Neural cell (in vitro differentiated cells): ENCODE results near the gene AFF1. TPM values are rescaled to one million over a fixed set of nuclear protein-coding genes. Genes with fewer than 3 reads are reported as not detected.

Source experiments
- H2AFZ ChIP-seq: fragments of 200-600, 300-800 bp; sonication (generic), shearing (Covaris generic); 2 replicates; pipeline ENCODE4 v1.6.0; 2014; ENCODE audit warnings: low read depth, mild to moderate bottlenecking, antibody characterized with exemption, low read length, moderate library complexity
- H3F3A ChIP-seq: fragments of 200-600 bp; shearing (Covaris generic); 2 replicates; pipeline ENCODE4 v1.6.1; 2016; ENCODE audit warnings: mild to moderate bottlenecking, moderate library complexity, mixed read lengths, antibody characterized with exemption, low read length; ENCODE audit not compliant: insufficient read depth, poor library complexity, severe bottlenecking
- H3K27ac ChIP-seq: fragments of 200-600, 300-800 bp; sonication (generic), shearing (Covaris generic); 2 replicates; pipeline ENCODE4 v1.5.1; 2014; ENCODE audit warnings: mild to moderate bottlenecking, low read length, moderate library complexity
- H3K27me3 ChIP-seq: fragments of 300-800, 200-600 bp; sonication (generic), shearing (Covaris generic); 2 replicates; pipeline ENCODE4 v1.6.0; 2014; ENCODE audit warnings: mild to moderate bottlenecking, low read depth, low read length, moderate library complexity; ENCODE audit not compliant: insufficient read depth
- H3K36me3 ChIP-seq: fragments of 300-800, 200-600 bp; sonication (generic), shearing (Covaris generic); 2 replicates; pipeline ENCODE4 v1.5.1; 2014; ENCODE audit warnings: mild to moderate bottlenecking, antibody characterized with exemption, low read length, moderate library complexity; ENCODE audit not compliant: insufficient read depth
- H3K4me2 ChIP-seq: fragments of 300-800, 200-600 bp; sonication (generic), shearing (Covaris generic); 2 replicates; pipeline ENCODE4 v1.6.0; 2014; ENCODE audit warnings: mild to moderate bottlenecking, low read length
- H3K4me3 ChIP-seq: fragments of 300-800, 200-600 bp; sonication (generic), shearing (Covaris generic); 2 replicates; pipeline ENCODE4 v1.5.1; 2014; ENCODE audit warnings: mild to moderate bottlenecking, low read length, moderate library complexity
- H3K79me2 ChIP-seq: fragments of 200-600 bp; shearing (Covaris generic); replicated peaks from 2 replicates; pipeline ENCODE4 v1.6.0; 2014; ENCODE audit warnings: mild to moderate bottlenecking, low read length, moderate library complexity; ENCODE audit not compliant: insufficient read depth
- H3K9ac ChIP-seq: fragments of 300-800, 200-600 bp; sonication (generic), shearing (Covaris generic); 2 replicates; pipeline ENCODE4 v1.6.1; 2016; ENCODE audit warnings: mild to moderate bottlenecking, low read length, mixed read lengths
- H3K9me2 ChIP-seq: fragments of 200-600 bp; shearing (Covaris generic); 2 replicates; pipeline ENCODE4 v1.6.1; 2016; ENCODE audit warnings: mild to moderate bottlenecking, low read length, mixed read lengths; ENCODE audit not compliant: insufficient read depth
- H3K9me3 ChIP-seq: fragments of 200-600, 300-800 bp; sonication (generic), shearing (Covaris generic); 2 replicates; pipeline ENCODE4 v1.6.1; 2016; ENCODE audit warnings: mild to moderate bottlenecking, mixed run types, low read length, moderate library complexity, mixed read lengths
- H4K20me1 ChIP-seq: fragments of 200-600 bp; shearing (Covaris generic); 2 replicates; pipeline ENCODE4 v1.6.1; 2016; ENCODE audit warnings: mild to moderate bottlenecking, mixed run types; ENCODE audit not compliant: insufficient read depth
- CTCF ChIP-seq: fragments of 450-650 bp; IDR thresholded peaks from 2 replicates; pipeline ENCODE4 v1.5.1; 2014; ENCODE audit warnings: antibody characterized with exemption, mild to moderate bottlenecking, moderate library complexity; ENCODE audit not compliant: poor library complexity, severe bottlenecking
- EP300 ChIP-seq: fragments of 450-650 bp; conservative IDR thresholded peaks from 2 replicates; pipeline ENCODE4 v1.6.1; 2014; ENCODE audit warnings: antibody characterized with exemption, mild to moderate bottlenecking, moderate library complexity; ENCODE audit not compliant: poor library complexity, severe bottlenecking
- EZH2 ChIP-seq: fragments of 200-600, 300-800 bp; shearing (Covaris generic), sonication (generic); IDR thresholded peaks from 2 replicates; pipeline ENCODE4 v1.6.1; 2014; ENCODE audit warnings: antibody characterized with exemption, low read length, borderline replicate concordance, mild to moderate bottlenecking; ENCODE audit not compliant: insufficient read depth, poor library complexity, severe bottlenecking
- MXI1 ChIP-seq: fragments of 450-650 bp; conservative IDR thresholded peaks from 2 replicates; pipeline ENCODE4 v1.6.1; 2014; ENCODE audit warnings: antibody characterized with exemption, mild to moderate bottlenecking; ENCODE audit not compliant: poor library complexity, severe bottlenecking
- POLR2AphosphoS5 ChIP-seq: IDR thresholded peaks from 2 replicates; pipeline ENCODE4 v1.6.1; 2012
- RAD21 ChIP-seq: fragments of 450-650 bp; conservative IDR thresholded peaks from 2 replicates; pipeline ENCODE4 v1.6.1; 2014; ENCODE audit warnings: antibody characterized with exemption, mild to moderate bottlenecking, moderate library complexity
- REST ChIP-seq: IDR thresholded peaks from 2 replicates; pipeline ENCODE4 v1.6.1; 2012; ENCODE audit warnings: borderline replicate concordance
- SMC3 ChIP-seq: fragments of 450-650 bp; conservative IDR thresholded peaks from 2 replicates; pipeline ENCODE4 v1.6.1; 2014; ENCODE audit warnings: antibody characterized with exemption, mild to moderate bottlenecking, moderate library complexity; ENCODE audit not compliant: poor library complexity
- TAF1 ChIP-seq: IDR thresholded peaks from 2 replicates; pipeline ENCODE4 v1.6.1; 2012; ENCODE audit warnings: low read depth
- polyA plus RNA-seq: library from polyadenylated mRNA; depleted of rRNA; stranded (reverse); fragments of >200 nt; gene quantifications from 2 replicates; pipeline ENCODE4 v1.2.3, GENCODE V29; 2014

Gene AFF1
- polyA plus RNA-seq, 1 donor from 2014 or later, result 0.63 TPM

GRCh38 chr4:86927843-86928395 lies 6.9 kb upstream of the AFF1 start:
- no peak for TF ChIP-seq EP300
- no peak for TF ChIP-seq TAF1
- TF ChIP-seq MXI1, result no peak
- no peak for TF ChIP-seq POLR2AphosphoS5
- TF ChIP-seq CTCF, result no peak
- no peak for TF ChIP-seq EZH2
- TF ChIP-seq SMC3, result no peak
- TF ChIP-seq RAD21, result no peak
- TF ChIP-seq REST, result no peak
- Histone ChIP-seq H3K9ac (no peak overlapping the region), H3F3A (no peaks in the 10 kb centered on the region), H3K9me3 (no peaks in the 10 kb centered on the region), H3K27ac (no peak overlapping the region), H2AFZ (no peak overlapping the region), H3K9me2 (no peaks in the 10 kb centered on the region), H3K27me3 (no peaks in the 10 kb centered on the region), H3K79me2 (no peaks in the 10 kb centered on the region), H3K4me3 (no peak overlapping the region), H4K20me1 (no peaks in the 10 kb centered on the region), H3K4me2 (no peak overlapping the region), H3K36me3 (no peaks in the 10 kb centered on the region)

GRCh38 chr4:86928400-86929255 lies 6.2 kb upstream of the AFF1 start:
- H3K4me2 ChIP-seq, result no peak overlapping the region
- no peaks in the 10 kb centered on the region for H3K9me3 ChIP-seq
- H3K27ac ChIP-seq, result no peak overlapping the region
- H2AFZ ChIP-seq, result no peak overlapping the region
- no peaks in the 10 kb centered on the region for H3K9me2 ChIP-seq
- no peaks in the 10 kb centered on the region for H3K36me3 ChIP-seq
- no peaks in the 10 kb centered on the region for H3K79me2 ChIP-seq
- no peak overlapping the region for H3K4me3 ChIP-seq
- H3F3A ChIP-seq, result no peaks in the 10 kb centered on the region
- TF ChIP-seq TAF1 (no peak), CTCF (no peak), REST (no peak), RAD21 (no peak)
- no peaks in the 10 kb centered on the region for H4K20me1 ChIP-seq
- H3K9ac ChIP-seq, result no peak overlapping the region
- no peaks in the 10 kb centered on the region for H3K27me3 ChIP-seq
